ENCODE results near the gene LRRC25.
"Not testable (repeated sequence)": the region's sequence is repeated elsewhere in the genome, so short reads cannot be mapped to it uniquely, and the experiment has no call there.

Gene LRRC25

DNA sequence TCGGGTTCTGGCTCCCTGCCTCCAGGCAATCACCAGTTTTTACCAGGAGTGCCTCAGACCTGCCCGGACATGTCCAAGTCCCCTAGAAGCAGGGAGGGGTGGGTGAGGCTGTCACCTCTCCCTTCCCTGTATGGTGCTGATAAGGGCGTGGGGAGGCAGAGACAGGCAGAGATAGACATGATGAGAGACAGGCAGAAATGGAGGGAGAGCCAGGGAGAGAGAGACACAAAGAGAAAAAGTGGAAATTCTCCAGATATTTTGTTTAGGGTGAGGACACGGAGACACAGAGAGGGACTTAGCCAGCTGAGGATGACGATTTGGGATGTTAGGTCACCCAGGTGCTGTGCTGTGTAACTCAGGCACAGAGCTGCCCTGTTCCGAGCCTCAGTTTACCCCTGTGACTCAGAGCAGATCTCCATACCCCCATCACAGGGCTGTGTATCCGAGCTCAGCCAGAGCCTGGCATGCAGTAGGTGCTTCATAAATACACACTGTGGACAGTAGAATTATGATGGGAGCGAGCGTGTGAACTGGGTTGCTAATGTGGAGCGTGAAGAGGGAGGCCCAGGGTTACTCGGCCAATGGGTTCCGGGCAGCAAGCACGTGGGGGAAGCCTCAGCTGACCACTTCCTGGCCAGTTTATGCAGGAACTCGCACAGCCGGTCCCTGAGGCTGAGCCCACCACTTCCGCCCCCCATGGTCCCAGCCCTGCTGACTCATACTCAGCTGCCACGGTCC, 23.4 kb downstream of the LRRC25 start:
- DNase-seq: peak; percentile 85

GRCh38 chr19:18373407-18373891, 24.0 kb downstream of the LRRC25 start:
- DNase-seq: no peak

GRCh38 chr19:18368504-18369222, 28.8 kb downstream of the LRRC25 start:
- no peak for DNase-seq

DNA sequence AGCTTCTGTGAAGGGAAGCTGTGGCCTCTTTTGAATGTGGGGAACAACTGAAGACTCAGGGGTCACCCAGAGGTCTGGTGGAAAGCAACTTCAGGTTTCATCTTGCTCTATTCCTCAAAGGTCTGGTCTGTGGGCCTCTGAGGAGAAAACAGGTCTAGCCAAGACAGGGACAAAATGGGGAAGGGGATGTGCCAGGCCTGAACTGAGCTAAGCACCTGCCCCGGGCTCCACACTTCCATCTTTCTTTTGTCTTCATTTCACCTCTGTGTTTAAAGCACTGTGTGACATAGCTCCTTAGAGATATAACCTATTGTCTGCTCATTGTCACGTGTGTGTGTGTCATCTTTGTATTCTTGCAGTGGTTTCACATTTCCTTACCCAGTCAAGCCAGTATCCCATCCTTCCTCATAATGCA, 31.4 kb downstream of the LRRC25 start:
- no peak for DNase-seq

DNA sequence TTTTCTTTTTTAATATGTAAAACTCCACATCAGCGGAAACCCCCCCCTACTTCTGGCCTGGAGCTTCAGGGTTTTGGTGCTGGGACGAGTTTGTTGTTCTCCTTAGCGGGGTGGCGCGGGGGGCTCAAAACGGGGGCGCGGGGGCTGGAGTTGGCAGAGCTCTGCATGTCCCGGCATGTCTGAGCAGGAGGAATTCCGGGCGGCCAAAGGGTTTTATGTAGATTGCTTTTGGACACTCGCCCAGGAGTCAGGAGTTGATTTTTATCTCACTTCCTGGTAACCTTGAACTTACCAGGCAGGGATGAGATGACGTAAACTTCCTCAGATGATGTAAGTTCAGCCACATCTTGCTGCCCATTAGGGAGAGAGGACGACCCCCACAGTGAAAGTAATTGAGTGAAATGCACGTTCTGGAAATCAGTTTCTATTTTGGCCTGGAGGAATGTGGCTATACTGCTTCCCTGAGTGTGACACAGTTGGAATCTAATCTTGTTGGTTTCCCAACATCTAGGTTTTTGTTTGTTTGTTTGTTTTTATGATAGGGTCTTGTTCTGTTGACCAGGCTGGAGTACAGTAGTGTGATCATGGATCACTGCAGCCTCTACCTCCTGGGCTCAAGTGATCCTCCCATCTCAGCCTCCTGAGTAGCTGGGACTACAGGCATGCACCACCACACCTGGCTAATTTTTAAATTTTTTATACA, 32.4 kb downstream of the LRRC25 start:
- peak; percentile 95 for DNase-seq

DNA sequence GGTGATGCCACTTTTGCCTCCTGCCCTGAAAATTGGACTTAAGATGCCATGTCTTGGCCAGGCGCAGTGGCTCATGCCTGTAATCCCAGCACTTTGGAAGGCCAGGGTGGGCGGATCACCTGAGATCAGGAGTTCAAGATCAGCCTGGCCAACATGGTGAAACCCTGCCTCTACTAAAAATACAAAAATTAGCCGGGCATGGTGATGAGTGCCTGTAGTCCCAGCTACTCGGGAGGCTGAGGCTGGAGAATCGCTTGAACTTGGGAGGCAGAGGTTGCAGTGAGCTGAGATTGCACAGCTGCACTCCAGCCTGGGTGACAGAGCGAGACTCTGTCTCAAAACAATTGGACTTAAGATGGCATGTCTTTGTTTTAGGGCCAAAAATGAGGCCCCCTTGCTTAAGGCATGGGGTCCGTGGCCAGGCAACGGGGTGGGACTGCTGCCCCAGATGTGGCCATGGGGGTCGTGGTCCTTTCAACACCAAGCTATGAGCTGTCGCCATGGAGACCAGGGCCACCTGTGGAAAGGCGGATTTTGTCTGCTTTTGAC, 33.1 kb downstream of the LRRC25 start:
- not testable (repeated sequence) for DNase-seq

GRCh38 chr19:18363787-18364186, 33.6 kb downstream of the LRRC25 start:
- no peak for DNase-seq

GRCh38 chr19:18362934-18363542, 34.4 kb downstream of the LRRC25 start:
- DNase-seq: no peak

GRCh38 chr19:18361646-18362045, 35.8 kb downstream of the LRRC25 start:
- DNase-seq: no peak

DNA sequence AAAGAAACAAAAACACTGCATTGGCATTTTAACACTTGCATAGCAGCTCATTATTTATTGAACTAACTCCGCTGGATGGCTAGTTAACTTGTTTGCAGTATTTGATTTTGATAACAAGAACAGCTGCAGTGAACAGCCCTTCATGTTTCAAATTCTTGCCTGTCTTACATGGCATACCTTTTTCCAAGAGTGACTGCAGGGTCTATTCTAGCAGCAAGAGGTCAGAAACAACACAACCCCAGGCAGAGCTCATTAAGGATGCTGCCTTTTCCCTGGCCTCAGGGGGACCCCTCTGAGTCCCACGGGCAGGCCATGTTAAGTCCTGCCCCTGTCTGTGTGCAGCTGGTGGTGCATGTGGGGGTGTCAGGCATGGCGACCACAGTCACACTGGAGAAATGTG, 40.4 kb downstream of the LRRC25 start:
- DNase-seq: no peak

- DNase-seq: not testable (repeated sequence)
Measured at GRCh38 chr19:18354743-18355142, 42.7 kb downstream of the LRRC25 start.

- DNase-seq: no peak
Measured at GRCh38 chr19:18353378-18354005, 43.9 kb downstream of the LRRC25 start.

- DNase-seq: no peak
Measured at GRCh38 chr19:18351544-18351943, 45.9 kb downstream of the LRRC25 start.

DNA sequence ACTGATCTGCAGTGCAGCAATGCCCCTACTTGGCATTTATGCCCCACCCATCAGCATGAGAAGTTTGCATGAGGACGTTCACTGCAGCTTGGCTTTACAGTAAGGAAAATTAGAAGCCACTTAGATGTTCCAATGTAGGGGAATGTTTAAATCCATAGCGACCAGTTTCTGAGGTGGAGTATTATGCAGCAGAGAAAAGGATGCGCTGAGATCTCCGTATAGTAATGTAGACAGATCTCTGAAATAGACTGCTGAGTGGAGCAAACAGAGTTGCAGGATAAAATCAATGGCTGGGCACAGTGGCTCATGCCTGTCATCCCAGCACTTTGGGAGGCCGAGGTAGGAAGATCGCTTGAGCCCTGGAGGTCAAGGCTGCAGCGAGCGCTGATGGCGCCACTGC, 46.9 kb downstream of the LRRC25 start:
- DNase-seq: no peak

GRCh38 chr19:18349524-18350128, 47.8 kb downstream of the LRRC25 start:
- peak; percentile 54 for DNase-seq

DNA sequence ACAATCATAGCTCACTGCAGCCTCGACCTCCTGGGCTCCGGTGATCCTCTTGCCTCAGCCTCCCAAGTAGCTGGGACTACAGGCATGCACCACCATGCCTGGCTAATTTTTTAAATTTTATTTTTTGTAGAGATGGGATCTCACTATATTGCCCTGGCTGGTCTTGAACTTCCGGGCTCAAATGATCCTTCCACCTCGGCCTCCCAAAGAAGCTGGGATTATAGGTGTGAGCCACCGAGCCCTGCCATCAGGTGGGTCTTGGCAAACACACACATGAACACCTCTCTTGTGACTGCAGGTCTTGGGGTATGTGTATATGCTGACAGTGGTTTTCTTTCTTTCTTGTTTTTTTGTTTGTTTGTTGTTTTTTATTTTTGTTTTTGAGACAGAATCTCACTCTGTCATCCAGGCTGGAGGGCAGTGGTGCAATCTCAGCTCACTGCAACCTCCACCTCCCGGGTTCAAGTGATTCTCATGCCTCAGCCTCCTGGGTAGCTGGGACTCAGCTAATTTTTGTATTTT, 48.5 kb downstream of the LRRC25 start:
- not testable (repeated sequence) for DNase-seq

DNA sequence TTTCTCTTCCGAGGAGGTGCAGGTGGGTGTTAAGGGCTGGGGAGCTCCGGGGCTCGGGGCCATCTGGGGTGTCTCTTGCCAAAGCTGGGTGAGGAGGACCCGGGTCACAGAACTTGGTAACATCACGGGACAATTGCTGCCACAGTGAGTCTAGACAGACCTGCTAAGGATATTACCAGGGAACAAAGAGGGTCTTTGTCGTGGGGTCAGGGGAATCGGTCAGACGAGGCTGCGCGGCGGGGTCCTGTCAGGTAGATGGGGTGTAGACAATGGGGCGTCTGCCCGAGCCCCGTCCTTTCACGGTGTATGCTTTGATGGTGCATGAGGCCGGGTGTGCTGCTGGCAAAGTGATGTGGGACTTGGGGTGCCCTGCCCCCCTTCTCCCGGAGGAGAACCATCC, 49.3 kb downstream of the LRRC25 start:
- DNase-seq: no peak

GRCh38 chr19:18346091-18346490, 51.3 kb downstream of the LRRC25 start:
- no peak for DNase-seq

- no peak for DNase-seq
Measured at GRCh38 chr19:18345296-18345695, 52.1 kb downstream of the LRRC25 start.

DNA sequence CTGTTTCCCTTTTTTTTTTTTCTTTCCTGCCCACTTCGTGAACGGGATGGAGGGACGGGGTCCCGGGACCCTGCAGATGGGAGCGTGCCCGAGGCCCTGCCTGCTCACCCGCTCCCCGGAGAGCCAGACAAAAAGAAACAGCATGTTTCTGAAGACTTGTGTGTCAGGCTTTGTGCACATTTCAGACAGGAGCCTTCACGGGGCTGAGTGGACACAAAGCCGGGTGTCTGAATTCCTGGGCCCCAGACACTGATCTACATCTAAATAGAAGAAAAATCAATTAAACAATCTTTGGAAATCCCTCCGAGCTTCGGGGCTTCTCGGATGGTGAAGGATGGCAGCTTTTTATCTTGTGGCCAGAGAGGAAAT, 52.9 kb downstream of the LRRC25 start:
- no peak for DNase-seq

DNA sequence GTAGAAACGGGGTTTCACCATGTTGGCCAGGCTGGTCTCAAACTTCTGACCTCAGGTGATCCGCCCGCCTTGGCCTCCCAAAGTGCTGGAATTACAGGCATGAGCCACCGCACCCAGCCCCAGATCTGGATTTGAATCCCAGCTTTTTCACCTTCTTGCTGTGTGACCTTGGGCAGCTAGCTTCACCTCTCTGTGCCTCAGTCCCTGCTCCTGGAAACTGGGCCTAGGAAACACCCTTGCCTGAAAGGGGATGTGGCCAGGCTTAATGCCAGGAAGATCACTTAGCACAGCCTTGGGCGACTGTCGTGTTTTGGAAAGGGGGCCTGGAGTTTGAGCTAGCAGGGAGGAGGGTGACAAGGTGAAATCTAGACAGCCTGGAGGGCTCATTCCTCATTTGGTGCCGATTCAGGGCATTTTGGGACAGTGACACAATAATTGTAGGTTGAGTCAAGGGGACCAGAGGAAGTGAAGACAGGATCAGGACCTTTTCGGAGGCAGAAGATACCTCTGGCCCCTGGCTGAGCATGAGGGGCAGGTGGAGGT, 55.3 kb downstream of the LRRC25 start:
- DNase-seq: no peak

Data from kidney glomerular epithelial cell (primary cell).